GM18861 (cell line): Measurements from ENCODE around the gene RPS6KA3.

Experiments used
- ATAC-seq: cut with Tn5 transposase; IDR thresholded peaks from one replicate; pipeline ENCODE4 v1.9.1; 2021; ENCODE audit not compliant: unreplicated experiment

RPS6KA3 gene

GRCh38 chrX:20266810-20267606 lies at the start of gene RPS6KA3:
Gene RPS6KA3, minus strand, starts transcription at chrX:20266909. Its CDS starts 277 bp downstream, at chrX:20266632.
- ATAC-seq, result peak; percentile 51

DNA sequence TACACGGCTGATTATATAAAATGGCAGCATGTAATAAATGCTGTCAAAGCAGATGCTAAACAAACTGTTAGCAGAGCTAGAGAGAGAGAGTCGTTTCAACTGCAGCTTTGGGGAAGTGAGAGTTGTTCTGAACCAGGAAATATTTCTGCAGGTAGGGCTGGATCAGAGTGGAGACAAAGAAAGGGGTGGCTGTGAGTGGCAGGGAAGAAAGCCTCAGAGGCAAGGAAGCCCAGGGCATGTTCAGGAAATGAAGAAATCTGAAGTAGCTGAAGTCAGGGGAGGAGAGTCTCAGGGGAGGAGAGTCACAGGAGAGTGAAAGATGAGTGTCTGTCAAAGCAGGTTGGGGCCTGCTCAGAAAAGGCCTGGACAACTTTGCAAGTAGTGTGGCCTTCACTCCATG lies 48.4 kb upstream of the RPS6KA3 start:
- peak; percentile 70 for ATAC-seq

DNA sequence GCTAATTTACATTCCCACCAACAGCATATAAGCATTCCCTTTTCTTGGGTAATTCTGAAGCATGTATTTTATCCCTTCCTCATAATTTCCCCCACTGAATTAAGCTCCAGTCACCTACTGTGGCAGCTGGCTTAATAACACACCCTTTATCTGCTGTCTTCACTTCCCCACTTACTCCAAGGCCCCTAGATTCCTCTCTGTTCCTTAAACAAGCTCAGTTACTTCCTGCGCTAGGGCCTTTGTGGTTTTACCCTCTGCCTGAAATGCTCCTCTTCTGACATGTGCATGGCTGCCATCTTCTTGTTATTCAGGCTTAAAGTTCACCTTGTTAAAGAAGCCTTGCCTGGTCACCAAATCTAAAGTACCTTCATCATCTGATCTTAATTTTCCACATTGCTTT lies 47.2 kb upstream of the RPS6KA3 start:
- ATAC-seq, result no peak

GRCh38 chrX:20312018-20312417 lies 45.3 kb upstream of the RPS6KA3 start:
- ATAC-seq, result no peak

DNA sequence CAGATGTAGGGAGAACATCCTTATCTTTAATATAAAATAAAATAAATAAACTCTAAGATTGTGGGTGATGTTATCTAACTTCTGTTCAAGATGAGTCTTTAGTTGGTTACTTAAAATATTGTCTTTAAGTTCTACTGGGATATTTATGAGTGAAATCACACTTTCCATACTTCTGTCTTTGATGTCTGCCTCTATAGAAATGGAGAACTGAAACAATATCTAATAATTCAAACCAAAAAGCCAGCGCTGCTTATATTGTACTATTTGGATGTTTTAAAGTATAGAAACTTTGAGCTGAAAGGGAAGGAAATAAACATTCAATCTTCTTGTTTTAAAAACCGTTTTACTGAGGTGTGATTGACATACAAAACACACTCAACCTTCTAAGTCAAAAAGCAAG lies 44.8 kb upstream of the RPS6KA3 start:
- ATAC-seq, result no peak

GRCh38 chrX:20309806-20310205 lies 43.1 kb upstream of the RPS6KA3 start:
- no peak for ATAC-seq

DNA sequence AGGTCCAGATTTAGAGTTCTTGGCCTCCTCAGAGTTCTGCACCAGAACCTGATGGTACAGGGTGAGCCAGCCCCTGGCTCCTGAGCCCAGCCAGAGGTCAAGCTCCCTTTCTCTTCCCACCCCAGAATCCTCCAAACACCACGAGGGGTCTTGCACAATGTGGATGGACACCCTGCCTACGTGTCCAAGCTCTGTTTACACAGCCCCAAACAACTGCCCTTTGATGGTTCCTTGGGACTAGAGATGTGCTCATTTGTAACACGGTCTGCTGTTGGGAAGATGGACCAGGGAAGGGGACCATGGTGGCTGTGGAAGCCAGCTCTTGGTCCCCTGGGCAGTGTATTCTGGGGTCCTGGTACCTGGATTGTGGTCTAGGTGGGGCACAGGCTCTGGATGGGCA lies 40.0 kb upstream of the RPS6KA3 start:
- no peak for ATAC-seq

DNA sequence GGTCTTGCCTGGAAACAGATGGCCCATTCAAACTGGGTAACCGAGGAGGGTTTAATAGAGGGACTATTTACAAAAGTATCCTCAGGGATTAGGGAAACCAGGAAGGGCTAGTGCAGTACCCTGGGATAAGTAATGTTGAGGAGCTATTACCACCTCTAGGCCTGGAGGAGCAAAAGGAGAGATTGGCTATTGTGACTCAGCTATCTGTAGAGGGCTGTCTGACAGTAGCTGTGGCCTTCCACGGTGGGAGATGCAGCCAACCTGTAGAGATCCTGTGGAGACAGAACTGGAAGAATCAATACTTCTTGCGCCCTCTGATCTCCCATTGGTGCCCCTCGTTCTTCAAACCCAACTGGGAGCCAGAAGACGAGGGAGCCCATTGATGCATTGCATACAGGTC lies 34.1 kb upstream of the RPS6KA3 start:
- ATAC-seq, result no peak

DNA sequence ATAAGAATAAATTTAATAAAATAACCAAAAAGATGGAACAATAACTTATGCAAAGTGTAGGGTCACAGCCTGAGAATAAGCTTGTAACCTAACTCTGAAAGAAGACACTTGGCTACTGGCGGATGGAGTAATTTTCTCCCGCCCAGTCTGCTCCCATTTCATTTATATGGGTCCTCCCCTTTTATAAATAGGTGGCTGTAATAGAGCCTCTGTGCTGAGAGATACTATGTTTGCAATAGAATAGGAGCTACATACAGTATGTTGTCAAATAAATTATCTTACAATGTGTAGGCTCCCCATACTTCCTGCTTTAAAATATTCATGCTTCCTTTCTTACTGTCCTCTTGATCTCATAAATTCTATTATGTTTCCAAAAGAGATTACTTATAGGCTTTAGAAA lies 28.2 kb upstream of the RPS6KA3 start:
- ATAC-seq, result no peak

DNA sequence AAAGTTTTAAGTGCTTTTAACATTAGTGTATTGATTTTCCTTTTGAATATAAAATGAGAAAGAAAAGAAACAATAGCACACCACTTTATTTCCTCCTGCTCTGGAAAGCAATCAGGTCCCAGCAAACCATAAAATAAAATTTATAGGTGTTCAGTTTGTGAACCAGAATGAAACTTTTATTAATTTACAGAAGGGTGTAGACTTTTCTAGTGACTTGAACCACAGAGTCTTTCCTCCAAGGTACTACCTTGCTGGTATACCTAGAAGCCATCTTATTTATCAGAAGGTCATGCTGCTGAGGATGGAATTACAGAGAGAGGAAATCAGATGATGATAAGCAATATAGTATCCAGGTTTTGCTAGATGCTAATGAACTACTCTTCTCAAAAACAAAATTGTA lies 27.6 kb upstream of the RPS6KA3 start:
- no peak for ATAC-seq

- ATAC-seq, result no peak
These were observed 18.8 kb upstream of the RPS6KA3 start for GRCh38 chrX:20285511-20285910.

GRCh38 chrX:20284992-20285391 lies 18.3 kb upstream of the RPS6KA3 start:
- ATAC-seq, result no peak

GRCh38 chrX:20284444-20284843 lies 17.7 kb upstream of the RPS6KA3 start:
- no peak for ATAC-seq

DNA sequence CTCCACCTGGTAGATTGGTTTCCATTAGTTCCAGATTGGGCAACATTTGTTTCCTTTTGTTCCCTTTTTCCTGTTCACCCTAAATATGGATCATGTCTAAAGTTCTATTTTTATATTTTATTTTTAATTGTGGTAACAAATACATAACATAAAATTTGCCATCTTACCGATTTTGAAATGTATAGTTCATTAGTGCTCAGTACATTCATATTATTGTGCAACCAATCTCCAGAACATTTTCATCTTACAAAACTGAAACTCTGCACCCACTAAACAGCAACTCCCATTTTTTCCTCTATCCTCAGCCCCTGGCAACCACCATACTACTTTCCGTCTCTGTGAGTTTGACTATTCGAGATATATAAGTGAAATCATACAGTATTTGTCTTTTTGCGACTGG lies 14.2 kb upstream of the RPS6KA3 start:
- no peak for ATAC-seq

DNA sequence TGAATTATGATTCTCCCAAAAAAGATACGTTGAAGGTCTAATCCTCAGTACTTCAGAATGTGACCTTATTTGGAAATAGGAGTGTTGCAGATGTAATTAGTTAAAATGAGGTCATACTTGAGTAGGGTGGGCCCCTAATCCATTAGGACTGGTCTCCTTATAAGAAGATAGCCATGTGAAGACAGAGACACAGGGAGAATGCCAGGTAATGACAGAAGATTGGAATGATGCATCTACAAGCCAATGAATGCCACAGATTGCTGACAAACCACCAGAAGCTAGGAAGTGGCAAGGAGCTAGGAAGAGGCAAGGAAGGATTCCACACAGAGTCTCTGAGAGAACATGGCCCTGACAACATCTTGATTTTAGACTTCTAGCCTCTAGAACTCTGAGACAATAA lies 7.4 kb upstream of the RPS6KA3 start:
- no peak for ATAC-seq

DNA sequence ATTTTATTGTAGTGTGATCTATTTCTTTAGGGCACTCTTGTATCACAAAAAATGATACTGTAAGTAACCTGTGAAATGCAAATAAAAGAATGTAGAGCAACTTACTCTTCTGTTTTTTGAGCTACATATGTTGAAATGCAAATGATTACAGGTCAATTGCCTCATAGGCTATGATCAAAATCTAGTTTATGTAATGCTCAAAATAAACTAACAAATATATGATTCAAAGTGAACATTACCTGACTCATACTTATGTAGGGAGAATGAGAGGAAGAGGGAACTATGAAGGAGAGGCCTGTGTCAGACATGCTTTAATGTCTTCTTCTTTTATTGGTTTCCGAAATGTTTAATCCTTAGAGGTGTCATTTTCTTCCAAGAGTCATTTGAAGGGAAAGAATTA lies 5.0 kb upstream of the RPS6KA3 start:
- no peak for ATAC-seq

- ATAC-seq, result no peak
These were observed 4.5 kb upstream of the RPS6KA3 start for GRCh38 chrX:20271186-20271585.

DNA sequence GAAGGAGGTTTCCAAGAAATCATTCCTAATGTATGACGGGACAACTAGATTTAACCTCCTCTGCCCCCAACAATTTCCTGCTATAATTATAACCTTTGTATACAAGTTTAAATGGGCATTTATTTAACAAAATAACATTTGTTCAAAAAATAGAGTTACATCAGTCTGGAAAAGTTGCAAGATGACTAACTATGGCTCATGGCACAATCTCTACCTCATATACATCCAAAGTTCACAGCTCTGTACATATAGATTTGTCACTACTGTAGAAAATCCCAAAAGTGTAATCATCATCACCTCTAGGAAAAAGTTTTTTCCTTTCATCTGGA lies 3.8 kb upstream of the RPS6KA3 start:
- no peak for ATAC-seq

DNA sequence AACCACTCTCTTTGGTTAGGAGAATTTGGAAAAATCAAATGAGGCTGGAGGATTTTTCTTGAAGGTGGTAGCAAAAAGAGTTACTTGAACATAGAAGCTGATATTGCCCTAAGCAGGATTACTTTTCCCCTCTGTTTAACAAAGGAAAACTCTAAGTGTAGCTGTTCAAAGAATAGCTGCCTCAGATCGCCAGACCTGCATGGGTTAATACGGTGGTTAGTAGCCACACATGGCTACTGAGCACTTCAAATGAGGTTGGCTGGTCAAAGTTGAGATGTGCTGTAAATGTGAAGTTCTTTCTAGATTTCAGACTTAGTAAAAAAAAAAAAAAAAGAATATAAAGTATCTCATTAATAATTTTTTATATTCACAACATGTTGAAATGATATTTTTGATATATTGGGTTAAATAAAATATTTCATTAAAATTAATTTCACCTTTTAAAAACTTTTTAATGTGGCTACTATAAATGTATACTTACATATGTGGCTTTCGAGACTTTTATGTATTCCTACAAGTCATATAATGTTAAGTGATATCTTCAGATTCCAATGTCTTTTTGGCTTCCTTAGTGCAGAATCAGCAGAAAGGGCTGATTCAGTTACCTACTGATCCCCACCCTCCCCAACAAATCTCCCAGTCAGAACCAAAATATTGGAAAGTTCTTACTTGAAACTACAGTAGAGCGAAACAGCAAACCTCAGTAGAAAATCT lies 3.3 kb upstream of the RPS6KA3 start:
- no peak for ATAC-seq

- no peak for ATAC-seq
These were observed 1.4 kb upstream of the RPS6KA3 start for GRCh38 chrX:20267931-20268701.

DNA sequence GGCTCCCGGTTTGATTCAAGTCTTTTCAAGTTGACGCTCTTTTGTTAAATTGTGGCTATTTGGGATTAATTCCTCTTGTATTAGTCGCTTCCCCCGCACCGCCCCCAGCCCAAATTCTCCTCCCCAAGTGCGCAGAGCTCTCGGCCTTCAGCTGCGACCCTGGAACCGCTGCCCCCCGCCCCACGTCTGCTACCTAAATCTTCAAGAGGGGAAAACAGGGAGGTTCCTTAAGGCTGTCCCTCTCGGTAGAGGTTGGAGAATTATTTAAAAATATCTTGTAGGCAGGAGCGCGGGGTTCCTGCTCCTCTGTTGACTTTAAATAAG lies 860 bp upstream of the RPS6KA3 start:
- no peak for ATAC-seq
